Measurements from ENCODE around the gene CDCA7L.

- TF ChIP-seq CTCF (IDR thresholded peaks at IDR 0.05; ENCODE audit: insufficient read depth, low read length, poor library complexity, severe bottlenecking) (no peak), EZH2phosphoT487 (conservative IDR thresholded peaks at IDR 0.05; ENCODE audit: low read length) (no peak)
Observed at GRCh38 chr7:21939858-21940372, 5.8 kb downstream of the CDCA7L start.
